ENCODE data around the gene RAB3C.

- TF ChIP-seq, protein P1, sequence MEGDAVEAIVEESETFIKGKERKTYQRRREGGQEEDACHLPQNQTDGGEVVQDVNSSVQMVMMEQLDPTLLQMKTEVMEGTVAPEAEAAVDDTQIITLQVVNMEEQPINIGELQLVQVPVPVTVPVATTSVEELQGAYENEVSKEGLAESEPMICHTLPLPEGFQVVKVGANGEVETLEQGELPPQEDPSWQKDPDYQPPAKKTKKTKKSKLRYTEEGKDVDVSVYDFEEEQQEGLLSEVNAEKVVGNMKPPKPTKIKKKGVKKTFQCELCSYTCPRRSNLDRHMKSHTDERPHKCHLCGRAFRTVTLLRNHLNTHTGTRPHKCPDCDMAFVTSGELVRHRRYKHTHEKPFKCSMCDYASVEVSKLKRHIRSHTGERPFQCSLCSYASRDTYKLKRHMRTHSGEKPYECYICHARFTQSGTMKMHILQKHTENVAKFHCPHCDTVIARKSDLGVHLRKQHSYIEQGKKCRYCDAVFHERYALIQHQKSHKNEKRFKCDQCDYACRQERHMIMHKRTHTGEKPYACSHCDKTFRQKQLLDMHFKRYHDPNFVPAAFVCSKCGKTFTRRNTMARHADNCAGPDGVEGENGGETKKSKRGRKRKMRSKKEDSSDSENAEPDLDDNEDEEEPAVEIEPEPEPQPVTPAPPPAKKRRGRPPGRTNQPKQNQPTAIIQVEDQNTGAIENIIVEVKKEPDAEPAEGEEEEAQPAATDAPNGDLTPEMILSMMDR (conservative IDR thresholded peaks at IDR 0.05) = no peak
- TF ChIP-seq ZFX (IDR thresholded peaks at IDR 0.05) = no peak
Observed at GRCh38 chr5:58855851-58856739, 273.2 kb downstream of the RAB3C start.
